K562 (cell line): ENCODE measurements around the gene DYNC2H1. TPM values are rescaled to one million over a fixed set of nuclear protein-coding genes. Genes with fewer than 3 reads are reported as not detected.

Experiments
- ATAC-seq: fragments of 200-7000 bp; cut with Tn5 transposase; 3 replicates; pipeline ENCODE4 v1.9.1; 2020; ENCODE audit warnings: moderate library complexity
- BruUV-seq: library from RNA; stranded (reverse); fragments of 400-500 nt; replicated peaks from 2 replicates; lab custom pipeline; 2021; lab: Mats Ljungman, UMichigan
- CTCF ChIA-PET: fragments of 300-600 bp; formaldehyde crosslinking; extraction: SDS; loops from one replicate; lab custom pipeline; 2021; ENCODE audit warnings: low intra/inter-chr PET ratio; lab: Yijun Ruan, JAX
- POLR2A ChIA-PET: fragments of 300-600, 350-650 bp; sonication (Branson Sonifier 250); formaldehyde crosslinking; extraction: SDS; loops from one replicate; lab custom pipeline; 2021; ENCODE audit warnings: antibody characterized with exemption, inconsistent platforms; lab: Yijun Ruan, JAX
- DNase-seq, 4 experiments: peaks; one replicate each; pipeline versions ENCODE4 v3.0.0 to v3.0.0-alpha.2; 2011 to 2018; ENCODE audit warnings: low spot score in 3 of 4, mixed read lengths in 3 of 4; ENCODE audit errors: extremely low read depth in 1 of 4
- FAIRE-seq: peaks from 2 replicates; lab custom pipeline; 2011; peaks lifted over from hg19 to GRCh38; lab: Jason Lieb, UNC
- H2AFZ ChIP-seq: 2 replicates; pipeline ENCODE4 v1.6.0; 2011; ENCODE audit warnings: low read depth, low read length, control low read depth, inconsistent platforms
- H3K27ac ChIP-seq: fragments of 200-600 bp; 3 replicates; pipeline ENCODE4 v1.8.0; 2011; ENCODE audit warnings: low read depth, mild to moderate bottlenecking, control low read depth, inconsistent platforms, low read length, moderate library complexity, mixed read lengths; ENCODE audit errors: extremely low read depth
- H3K27me3 ChIP-seq, 2 experiments: fragments of 300-600 bp in 1 of 2; 2 replicates in 1 of 2; 3 replicates in 1 of 2; pipeline versions ENCODE4 v1.6.0 to v1.8.0; 2011; ENCODE audit warnings: inconsistent platforms in 2 of 2, low read length in 2 of 2, mild to moderate bottlenecking in 1 of 2, mixed read lengths in 1 of 2, moderate library complexity in 1 of 2; ENCODE audit not compliant: control insufficient read depth in 2 of 2, insufficient read depth in 2 of 2
- H3K36me3 ChIP-seq: fragments of 300-600 bp; 3 replicates; pipeline ENCODE4 v1.8.0; 2011; ENCODE audit warnings: mild to moderate bottlenecking, low read length, inconsistent platforms; ENCODE audit not compliant: control insufficient read depth, insufficient read depth
- H3K4me1 ChIP-seq, 2 experiments: fragments of 200-600 bp in 1 of 2; replicated peaks in 1 of 2; 2 replicates in 1 of 2; 3 replicates in 1 of 2; pipeline versions ENCODE4 v1.5.1 to v1.8.0; 2011; ENCODE audit warnings: inconsistent platforms in 2 of 2, low read length in 2 of 2, mild to moderate bottlenecking in 1 of 2, mixed read lengths in 1 of 2, moderate library complexity in 1 of 2; ENCODE audit not compliant: control insufficient read depth in 2 of 2, insufficient read depth in 2 of 2
- H3K4me2 ChIP-seq: 2 replicates; pipeline ENCODE4 v1.6.1; 2011; ENCODE audit warnings: low read length, control low read depth, inconsistent platforms, mixed read lengths; ENCODE audit not compliant: insufficient read depth
- H3K4me3 ChIP-seq: fragments of 200-600 bp; sonication (generic), shearing (Covaris generic); 2 replicates; pipeline ENCODE4 v1.5.1; 2016; ENCODE audit warnings: control low read depth, inconsistent platforms
- H3K79me2 ChIP-seq: fragments of 200-600 bp; 3 replicates; pipeline ENCODE4 v1.8.0; 2011; ENCODE audit warnings: low read length, inconsistent platforms; ENCODE audit not compliant: control insufficient read depth, insufficient read depth
- H3K9ac ChIP-seq, 2 experiments: 2 replicates each; pipeline versions ENCODE4 v1.6.0 to v1.6.1; 2011; ENCODE audit warnings: low read depth in 2 of 2, low read length in 2 of 2, control low read depth in 1 of 2, inconsistent platforms in 1 of 2, mild to moderate bottlenecking in 1 of 2, mixed read lengths in 1 of 2; ENCODE audit not compliant: insufficient read depth in 1 of 2
- H3K9me1 ChIP-seq: one replicate; pipeline ENCODE4 v1.6.0; 2011; ENCODE audit warnings: inconsistent platforms, mild to moderate bottlenecking, low read length, moderate library complexity; ENCODE audit not compliant: control insufficient read depth, insufficient read depth
- H3K9me3 ChIP-seq: replicated peaks from 2 replicates; pipeline ENCODE4 v1.5.1; 2011; ENCODE audit warnings: low read depth, low read length, inconsistent platforms; ENCODE audit not compliant: control insufficient read depth, insufficient read depth
- H4K20me1 ChIP-seq: replicated peaks from 2 replicates; pipeline ENCODE4 v1.6.1; 2011; ENCODE audit warnings: low read length, inconsistent platforms, mixed read lengths; ENCODE audit not compliant: control insufficient read depth, insufficient read depth
- AFF1 ChIP-seq, 2 experiments: fragments of 450-650 bp; IDR thresholded peaks; 2 replicates each; pipeline ENCODE4 v1.6.1; 2018; ENCODE audit warnings: mild to moderate bottlenecking in 2 of 2, low read depth in 1 of 2; ENCODE audit not compliant: partially characterized antibody in 2 of 2
- CTCF ChIP-seq, 3 experiments: IDR thresholded peaks in 2 of 3; conservative IDR thresholded peaks in 1 of 3; 2 replicates each; pipeline ENCODE4 v1.5.1; 2011 to 2012; ENCODE audit warnings: low read length in 3 of 3, mild to moderate bottlenecking in 3 of 3, control low read depth in 2 of 3, improper control_type of control experiment in 1 of 3, inconsistent platforms in 1 of 3, low read depth in 1 of 3, mixed read lengths in 1 of 3, moderate library complexity in 1 of 3; ENCODE audit not compliant: insufficient read depth in 2 of 3
- RAD21 ChIP-seq, 2 experiments: fragments of 250-450 bp in 1 of 2; fragments of 450-650 bp in 1 of 2; sonication (Bioruptor Pico) in 1 of 2; formaldehyde crosslinking in 1 of 2; IDR thresholded peaks in 1 of 2; conservative IDR thresholded peaks in 1 of 2; 2 replicates each; pipeline versions ENCODE4 v1.4.0 to v1.8.0; 2020 to 2022; ENCODE audit warnings: mild to moderate bottlenecking in 2 of 2, moderate library complexity in 1 of 2
- SMAD4 ChIP-seq: fragments of 250-450 bp; sonication (Bioruptor Pico); conservative IDR thresholded peaks from 2 replicates; pipeline ENCODE4 v1.8.0; 2021; ENCODE audit warnings: inconsistent platforms, mild to moderate bottlenecking, moderate library complexity
- ZNF384 ChIP-seq: IDR thresholded peaks from 2 replicates; pipeline ENCODE4 v1.6.1; 2012; ENCODE audit warnings: low read depth, low read length, improper control_type of control experiment
- ZNF511 ChIP-seq: sonication (generic); formaldehyde crosslinking; IDR thresholded peaks from 2 replicates; pipeline ENCODE4 v1.8.0; 2022; ENCODE audit warnings: mild to moderate bottlenecking, missing genetic modification reagents
- WGBS: fragments of 100-300 bp; shearing (Covaris generic); methylation state at CpG from one replicate; pipeline ENCODE4 v1.1.6; 2016; ENCODE audit warnings: low coverage, mixed read lengths; ENCODE audit not compliant: insufficient coverage; ENCODE audit errors: missing lambda C conversion rate; 5-methylcytosine and 5-hydroxymethylcytosine counted together
- in situ Hi-C: fragments of 300-500 bp; cut with MboI; formaldehyde crosslinking; loops from 4 replicates; pipeline ENCODE4 v1.15.0; 2018; ENCODE audit warnings: inconsistent platforms, mixed read lengths
- intact Hi-C: fragments of 100-400 bp; cut with micrococcal nuclease; formaldehyde crosslinking; loops from 2 replicates; pipeline ENCODE4 v1.14.2; 2022
- polyA plus RNA-seq, 8 experiments: library from polyadenylated mRNA; depleted of rRNA in 4 of 8; stranded (reverse) in 5 of 8; unstranded in 3 of 8; fragments of >200 nt; fragmentation: Nextera tagmentation in 2 of 8; fragmentation: Illumina TruSeq in 1 of 8; extraction: Ambion mirVana in 2 of 8; extraction: Trizol in 1 of 8; gene quantifications; 2 replicates each; pipeline versions ENCODE4 v1.2.1 to v1.2.3, GENCODE V29; 2011 to 2014; ENCODE audit warnings: inconsistent platforms in 1 of 8, missing spikeins in 1 of 8
- total RNA-seq, 7 experiments: library from RNA; depleted of rRNA in 6 of 7; stranded (reverse); fragments of >200 nt in 6 of 7; fragmentation: Illumina TruSeq in 2 of 7; extraction: Trizol in 2 of 7; gene quantifications; 2 replicates each; pipeline versions ENCODE4 v1.2.1 to v1.2.3, GENCODE V29; 2011 to 2021; ENCODE audit warnings: low replicate concordance in 1 of 7

DYNC2H1 gene
- total and polyA plus RNA-seq, 9 of the 15 experiments (the other 6 are each of a cell fraction or from before 2014, with no cell fraction given) = 0.08 to 0.64 (median 0.20) TPM

GRCh38 chr11:103202048-103202651 lies 92.9 kb downstream of the DYNC2H1 start:
- Histone ChIP-seq H3K27ac (no peak overlapping the region), H3K9ac (no peak overlapping the region), H4K20me1 (no peaks in the 10 kb centered on the region), H3K9me3 (no peaks in the 10 kb centered on the region), H3K4me3 (no peak overlapping the region), H3K36me3 (no peaks in the 10 kb centered on the region), H3K9me1 (no peaks in the 10 kb centered on the region), H3K4me2 (no peak overlapping the region), H2AFZ (no peak overlapping the region), H3K79me2 (no peaks in the 10 kb centered on the region), H3K4me1 (no peaks in the 10 kb centered on the region), H3K27me3 (no peaks in the 10 kb centered on the region)
- no peak for TF ChIP-seq AFF1 (IDR thresholded peaks at IDR 0.05; ENCODE audit: low read depth in 1 of 2, partially characterized antibody in 2 of 2)
- peak in 2 of 3 experiments; percentile 2 to 34; a peak in 3 of 6 replicates for TF ChIP-seq CTCF (IDR thresholded peaks at IDR 0.05 in 2 of 3, conservative IDR thresholded peaks at IDR 0.05 in 1 of 3; ENCODE audit: insufficient read depth in 2 of 3, low read depth in 1 of 3, low read length in 3 of 3)
- TF ChIP-seq ZNF384 = peak; percentile 78
- no peak for TF ChIP-seq SMAD4 (CRISPR knock-in tag)
- TF ChIP-seq RAD21 (CRISPR knock-in tag; conservative IDR thresholded peaks at IDR 0.05 in 1 of 2, IDR thresholded peaks at IDR 0.05 in 1 of 2) = peak in 1 of 2 experiments; percentile 36; a peak in 2 of 4 replicates
- no peak for TF ChIP-seq ZNF511
- peak; percentile 6 to 8 (median 6) for DNase-seq
- in situ Hi-C loops = no loop called here
- 3% methylated on average over 3 of the region's 3 CpGs for WGBS
- ChIA-PET POLR2A (no interaction called here), CTCF (interaction anchor here (0.5 to 0.6 kb wide), 3 partner anchors 130 to 922 kb away, joined by 3 read pairs; no protein-coding TSS in a partner anchor)
- no peak for FAIRE-seq
- intact Hi-C loops = no loop called here
- no peak for ATAC-seq
- BruUV-seq = no TSS peak
